Renal cortical epithelial cell (primary cell): ENCODE measurements around the gene IMPACT. TPM values are rescaled to one million over a fixed set of nuclear protein-coding genes. Genes with fewer than 3 reads are reported as not detected.

Source experiments
- DNase-seq: peaks from one replicate; pipeline ENCODE4 v3.0.0-alpha.2; 2011; ENCODE audit warnings: low read depth
- total RNA-seq: library from RNA; depleted of rRNA; stranded (reverse); fragments of >200 nt; gene quantifications from 2 replicates; pipeline ENCODE4 v1.2.3, GENCODE V29; 2014

Gene IMPACT
- total RNA-seq, 1 donor from 2014 or later: 34.2 TPM

- DNase-seq: no peak
Observed at GRCh38 chr18:24475926-24476589, 49.6 kb downstream of the IMPACT start.

- DNase-seq: no peak
Observed at GRCh38 chr18:24479371-24479770, 52.9 kb downstream of the IMPACT start.

GRCh38 chr18:24482821-24483220, 56.4 kb downstream of the IMPACT start:
- DNase-seq: no peak

GRCh38 chr18:24485681-24486080, 59.2 kb downstream of the IMPACT start:
- DNase-seq: no peak

- DNase-seq: no peak
Observed at GRCh38 chr18:24486684-24487083, 60.2 kb downstream of the IMPACT start.

GRCh38 chr18:24488824-24489493, 62.5 kb downstream of the IMPACT start:
- peak; percentile 44 for DNase-seq

GRCh38 chr18:24490539-24490938, 64.1 kb downstream of the IMPACT start:
- no peak for DNase-seq

GRCh38 chr18:24491927-24492834, 65.7 kb downstream of the IMPACT start:
- peak; percentile 12 for DNase-seq

- DNase-seq: no peak
Observed at GRCh38 chr18:24494586-24494985, 68.1 kb downstream of the IMPACT start.

- DNase-seq: no peak
Observed at GRCh38 chr18:24497031-24497754, 70.7 kb downstream of the IMPACT start.

GRCh38 chr18:24499814-24500213, 73.3 kb downstream of the IMPACT start:
- DNase-seq: no peak

GRCh38 chr18:24500217-24500616, 73.7 kb downstream of the IMPACT start:
- no peak for DNase-seq

- no peak for DNase-seq
Observed at GRCh38 chr18:24500766-24501165, 74.3 kb downstream of the IMPACT start.

GRCh38 chr18:24502667-24503523, 76.4 kb downstream of the IMPACT start:
- peak; percentile 29 for DNase-seq

Other genes with a start within 250 kb of the IMPACT start
- gene OSBPL1A, start 28.8 kb upstream of the IMPACT start, total RNA-seq: 21.2 and 35.1 TPM in 2 replicates
- 0.05 TPM in 1 of 2 replicates, not detected in the other for gene HRH4, start 34.0 kb downstream of the IMPACT start, total RNA-seq